Activated CD8-positive, alpha-beta memory T cell treated with anti-CD3 and anti-CD28 coated beads, Interleukin-2, amount 50 U/mL, for 1 hour (primary cell): ENCODE results near the gene KCNJ12.
"Not testable (repeated sequence)": the region's sequence is repeated elsewhere in the genome, so short reads cannot be mapped to it uniquely, and the experiment has no call there.

Experiments
- DNase-seq: peaks from one replicate; pipeline ENCODE4 v3.0.0-alpha.2; 2020; ENCODE audit errors: extremely low read depth

KCNJ12 gene

GRCh38 chr17:21408224-21408623 is 32.1 kb downstream of the KCNJ12 start:
- not testable (repeated sequence) for DNase-seq

GRCh38 chr17:21408766-21409300 is 32.7 kb downstream of the KCNJ12 start:
- DNase-seq: not testable (repeated sequence)

GRCh38 chr17:21409388-21409787 is 33.2 kb downstream of the KCNJ12 start:
- not testable (repeated sequence) for DNase-seq

GRCh38 chr17:21409971-21410370 is 33.8 kb downstream of the KCNJ12 start:
- DNase-seq: not testable (repeated sequence)

GRCh38 chr17:21410371-21410770 is 34.2 kb downstream of the KCNJ12 start:
- DNase-seq: not testable (repeated sequence)

- DNase-seq: not testable (repeated sequence)
Measured at GRCh38 chr17:21410906-21411678, 34.9 kb downstream of the KCNJ12 start.

- not testable (repeated sequence) for DNase-seq
Measured at GRCh38 chr17:21411679-21412205, 35.6 kb downstream of the KCNJ12 start.

GRCh38 chr17:21412207-21412681 is 36.1 kb downstream of the KCNJ12 start:
- not testable (repeated sequence) for DNase-seq

- DNase-seq: not testable (repeated sequence)
Measured at GRCh38 chr17:21413570-21414279, 37.6 kb downstream of the KCNJ12 start.

GRCh38 chr17:21414616-21415015 is 38.5 kb downstream of the KCNJ12 start:
- not testable (repeated sequence) for DNase-seq

- not testable (repeated sequence) for DNase-seq
Measured at GRCh38 chr17:21415166-21415990, 39.2 kb downstream of the KCNJ12 start.

GRCh38 chr17:21416471-21416981 is 40.4 kb downstream of the KCNJ12 start:
- not testable (repeated sequence) for DNase-seq

- not testable (repeated sequence) for DNase-seq
Measured at GRCh38 chr17:21417349-21417748, 41.2 kb downstream of the KCNJ12 start.

GRCh38 chr17:21417921-21418320 is 41.8 kb downstream of the KCNJ12 start:
- DNase-seq: no peak

- DNase-seq: no peak
Measured at GRCh38 chr17:21418446-21419298, 42.5 kb downstream of the KCNJ12 start.

GRCh38 chr17:21419299-21420239 is 43.4 kb downstream of the KCNJ12 start:
- DNase-seq: peak; percentile 18

GRCh38 chr17:21420503-21421090 is 44.4 kb downstream of the KCNJ12 start:
- not testable (repeated sequence) for DNase-seq
